ENCODE data around the gene RUBCN.
A peak's percentile ranks its signal among the peaks of the same experiment; 100 is the strongest.
"Not testable (repeated sequence)": the region's sequence is repeated elsewhere in the genome, so short reads cannot be mapped to it uniquely, and the experiment has no call there.

The RUBCN gene

DNA sequence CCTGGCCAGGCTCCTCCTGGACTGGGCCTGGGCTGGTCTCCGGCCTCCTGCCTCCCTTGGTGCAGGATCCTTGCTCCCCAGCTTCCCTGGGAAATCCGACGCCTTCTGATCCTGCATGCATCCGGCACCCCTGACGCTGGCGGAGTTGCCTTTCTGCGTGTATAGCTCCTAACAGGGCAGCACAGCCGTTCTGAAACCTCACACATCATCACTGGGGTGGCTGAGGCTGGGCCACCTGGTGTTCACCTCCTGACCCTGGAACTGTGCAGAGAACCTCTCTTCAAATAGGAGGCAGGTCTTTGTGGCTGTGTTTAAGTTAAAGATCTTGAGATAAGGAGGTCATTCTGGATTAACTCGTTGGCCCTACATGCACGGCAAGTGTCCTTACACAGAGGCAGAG lies 77.6 kb downstream of the RUBCN start:
- not testable (repeated sequence) for DNase-seq (ENCODE audit: low read depth in 2 of 2, low spot score in 1 of 2)

DNA sequence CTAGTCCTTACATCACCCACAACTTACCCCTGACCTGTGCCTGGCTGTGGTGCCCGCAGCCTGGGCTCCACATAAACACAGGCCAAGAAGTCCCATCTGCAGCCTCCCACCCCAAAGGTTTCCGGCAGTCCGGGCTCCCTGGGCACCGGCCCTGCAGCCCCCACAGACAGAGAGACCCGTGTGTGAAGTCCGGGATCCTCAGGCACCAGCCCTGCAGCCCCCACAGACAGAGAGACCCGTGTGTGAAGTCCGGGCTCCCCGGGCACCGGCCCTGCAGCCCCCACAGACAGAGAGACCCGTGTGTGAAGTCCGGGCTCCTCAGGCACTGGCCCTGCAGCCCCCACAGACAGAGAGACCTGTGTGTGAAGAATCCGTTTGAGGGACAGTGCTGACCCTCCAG lies 78.0 kb downstream of the RUBCN start:
- not testable (repeated sequence) for DNase-seq (ENCODE audit: low read depth in 2 of 2, low spot score in 1 of 2)

DNA sequence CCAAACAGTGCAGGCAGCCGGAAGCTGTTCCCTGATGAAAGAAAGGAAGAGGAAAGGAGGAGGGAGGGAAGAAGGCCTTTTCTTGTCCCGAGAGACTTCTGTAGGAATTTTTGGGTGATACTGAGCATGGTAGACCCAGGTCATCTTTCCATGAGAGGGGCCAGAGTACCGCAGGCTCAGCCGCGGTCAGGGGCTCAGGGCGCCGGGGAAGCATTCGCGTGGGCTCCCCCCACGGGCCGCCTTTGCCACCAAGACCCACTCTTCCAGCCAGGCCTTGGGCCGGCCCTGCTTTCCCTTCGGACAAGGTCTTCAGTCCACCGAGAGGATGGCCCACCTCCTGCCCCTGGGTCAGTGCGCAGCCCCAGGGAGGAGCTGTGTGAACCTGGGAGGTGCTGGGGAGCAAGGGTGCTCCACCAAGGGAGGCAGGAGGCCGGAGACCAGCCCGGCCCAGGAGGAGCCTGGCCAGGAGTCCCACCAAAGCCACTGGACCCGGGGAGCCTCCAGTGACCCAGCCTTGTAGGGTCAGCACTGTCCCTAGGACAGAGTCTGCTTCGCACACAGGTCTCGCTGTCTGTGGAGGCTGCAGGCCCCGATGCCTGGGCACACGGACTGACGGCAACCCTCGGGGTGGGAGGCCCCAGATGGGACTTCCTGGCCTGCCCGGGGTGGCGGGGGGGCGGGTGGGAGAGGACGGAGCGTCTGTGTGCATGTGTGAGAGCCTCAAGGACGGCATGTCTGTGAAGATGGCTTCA lies 79.0 kb downstream of the RUBCN start:
- DNase-seq (ENCODE audit: low read depth in 2 of 2, low spot score in 1 of 2), result not testable (repeated sequence)

DNA sequence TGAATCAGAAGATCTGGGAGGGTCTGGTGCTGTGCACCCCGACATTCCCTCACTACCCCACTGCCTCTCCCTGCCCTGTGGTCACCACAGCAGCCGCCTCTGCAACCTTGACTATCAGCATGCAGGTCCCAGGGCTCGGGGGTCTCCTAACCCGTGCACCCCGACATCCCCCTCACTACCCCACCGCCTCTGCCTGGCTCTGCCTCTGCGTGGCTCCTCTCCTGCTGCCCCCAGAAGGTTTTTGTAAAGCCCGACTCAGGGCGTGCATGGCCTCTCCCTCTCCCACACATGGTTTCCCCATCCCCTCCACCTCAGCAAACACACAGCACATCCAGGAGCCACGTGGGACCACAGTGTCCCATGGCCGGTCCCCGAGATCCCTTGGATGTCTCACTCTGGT lies 79.7 kb downstream of the RUBCN start:
- DNase-seq (ENCODE audit: low read depth in 2 of 2, low spot score in 1 of 2), result not testable (repeated sequence)

DNA sequence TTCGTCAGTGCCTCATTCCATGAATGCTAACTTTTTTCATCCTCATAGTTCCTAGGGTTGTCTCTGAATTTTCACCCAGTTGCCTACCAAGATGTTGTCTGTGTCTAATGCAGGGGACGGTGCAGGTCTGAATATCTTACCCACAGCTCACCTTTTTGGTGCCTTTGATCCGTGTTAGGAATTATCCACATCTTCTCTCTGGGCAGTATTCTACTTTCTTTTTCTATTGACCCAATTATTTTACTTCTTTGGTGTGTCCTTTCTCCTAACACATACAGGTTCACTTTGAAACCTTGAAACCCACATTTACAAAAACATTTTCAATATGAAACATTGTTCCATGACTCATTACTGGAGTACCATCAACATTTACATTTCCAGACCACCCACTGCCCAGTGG lies 80.6 kb downstream of the RUBCN start:
- DNase-seq (ENCODE audit: low read depth in 2 of 2, low spot score in 1 of 2), result not testable (repeated sequence)

DNA sequence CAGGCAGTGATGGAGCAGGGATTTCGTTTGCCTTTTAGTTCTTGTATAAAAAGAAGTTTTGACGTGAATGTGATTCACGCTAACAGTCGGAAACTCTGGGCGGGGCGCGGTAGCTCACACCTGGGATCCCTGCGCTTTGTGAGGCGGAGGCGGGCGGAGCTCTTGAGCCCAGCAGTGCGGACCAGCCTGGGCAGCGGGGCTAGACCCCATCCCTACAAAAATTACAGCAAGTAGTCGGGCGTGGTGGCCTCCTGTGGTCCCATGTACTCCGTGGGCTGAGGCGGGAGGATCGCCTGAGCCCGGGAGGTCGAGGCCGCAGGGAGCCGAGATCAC lies 81.7 kb downstream of the RUBCN start:
- DNase-seq (ENCODE audit: low read depth in 2 of 2, low spot score in 1 of 2), result not testable (repeated sequence)

DNA sequence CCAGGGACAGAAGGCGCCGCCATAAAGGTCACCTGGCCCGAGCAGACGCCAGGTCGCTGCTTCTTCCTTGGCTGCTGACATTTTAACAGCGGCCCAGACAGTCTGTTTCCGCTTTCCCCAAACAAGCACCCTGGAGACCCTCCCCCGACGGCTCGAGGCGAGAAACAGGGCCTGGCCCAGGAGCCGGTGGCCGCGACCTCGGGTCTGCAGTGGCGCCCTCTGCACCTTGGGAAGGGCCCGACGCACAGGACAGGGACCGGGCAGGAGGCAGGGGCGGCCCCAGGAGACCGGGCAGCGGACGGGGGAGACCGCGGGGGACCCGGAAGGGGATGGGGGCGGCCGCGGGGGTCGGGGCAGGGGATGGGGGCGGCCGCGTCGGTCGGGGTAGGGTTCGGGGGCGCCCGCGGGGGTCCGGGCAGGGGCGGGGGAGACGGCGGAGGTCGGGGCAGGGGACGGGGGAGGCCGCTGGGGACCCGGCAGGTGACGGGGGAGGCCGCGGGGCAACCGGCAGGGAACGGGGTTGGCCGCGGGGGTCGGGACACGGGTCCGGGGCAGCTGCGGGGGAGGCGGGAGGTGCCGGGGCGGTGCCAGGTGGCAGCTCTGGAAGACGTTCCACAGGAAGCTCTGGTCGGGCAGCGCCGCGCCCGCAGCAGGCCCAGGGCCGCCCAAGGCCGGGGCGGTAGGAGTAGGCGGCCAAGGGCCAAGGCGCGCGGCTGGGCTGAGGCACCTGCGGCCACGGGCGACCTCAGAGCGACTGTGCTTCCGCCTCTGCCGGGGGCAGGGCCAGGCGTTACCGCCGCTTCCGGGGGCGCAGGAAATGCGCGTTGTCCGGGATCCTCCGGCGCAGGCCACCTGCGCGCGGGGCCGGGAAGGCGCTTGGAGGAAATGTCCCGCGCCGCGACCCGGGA lies 82.4 kb downstream of the RUBCN start:
- DNase-seq (ENCODE audit: low read depth in 2 of 2, low spot score in 1 of 2), result not testable (repeated sequence)

DNA sequence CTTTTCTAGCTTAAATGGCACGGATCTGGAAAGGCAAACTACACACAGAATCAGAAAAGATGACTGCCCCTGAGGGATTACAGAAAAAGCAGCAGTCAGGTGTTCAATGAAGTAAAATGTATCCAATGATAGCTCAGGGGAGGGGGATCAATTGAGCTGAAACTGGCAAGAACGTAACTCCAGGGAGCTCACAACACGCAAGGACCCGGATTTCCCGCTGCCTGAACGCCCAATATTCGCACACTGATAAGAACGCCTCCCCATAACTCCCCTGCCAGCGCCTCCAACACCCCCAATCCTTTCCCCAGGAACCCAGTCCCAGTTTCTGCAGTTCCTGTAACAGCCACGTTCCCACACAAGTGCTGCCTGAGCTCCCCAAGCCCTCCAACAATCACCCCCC lies 83.8 kb downstream of the RUBCN start:
- not testable (repeated sequence) for DNase-seq (ENCODE audit: low read depth in 2 of 2, low spot score in 1 of 2)

DNA sequence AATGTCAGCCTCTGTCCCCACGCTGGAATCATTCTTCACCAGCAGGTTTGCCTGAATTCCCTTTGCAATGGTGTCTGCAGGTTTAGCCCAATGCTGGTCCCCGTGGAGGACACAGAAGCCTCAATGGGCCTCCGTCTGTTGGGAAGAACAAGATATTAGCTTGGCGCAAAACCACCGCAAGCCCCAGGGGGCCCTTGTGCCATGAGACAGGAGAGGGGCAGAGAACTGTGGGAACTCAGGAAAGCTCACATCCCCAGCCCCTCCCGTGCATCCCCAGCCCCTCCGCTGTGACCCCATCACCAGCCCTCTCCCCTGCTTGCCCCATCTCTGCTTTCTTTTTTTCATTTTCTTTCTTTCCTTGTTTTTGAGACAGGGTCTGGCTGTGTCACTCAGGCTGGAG lies 89.1 kb downstream of the RUBCN start:
- DNase-seq (ENCODE audit: low read depth in 2 of 2, low spot score in 1 of 2), result not testable (repeated sequence)

DNA sequence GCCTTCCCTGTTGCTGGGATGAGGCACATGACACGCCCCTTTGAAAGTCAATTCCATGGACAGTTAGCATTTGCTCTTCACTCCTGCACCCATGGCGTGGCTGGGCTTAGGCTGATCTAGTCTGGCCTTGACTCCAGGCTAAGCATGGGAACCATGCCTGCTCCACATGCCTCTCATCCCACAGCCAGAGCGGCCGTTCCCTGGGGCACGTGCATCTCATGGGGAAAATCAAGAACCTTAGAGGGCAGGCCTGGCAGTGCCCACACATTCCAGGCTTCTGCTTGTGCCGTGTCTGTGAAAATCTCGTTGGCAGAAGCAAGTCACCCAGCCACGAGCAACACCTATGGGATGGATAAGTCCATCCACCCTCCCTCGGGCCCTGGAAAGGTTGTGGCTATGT lies 89.5 kb downstream of the RUBCN start:
- DNase-seq (ENCODE audit: low read depth in 2 of 2, low spot score in 1 of 2), result not testable (repeated sequence)

DNA sequence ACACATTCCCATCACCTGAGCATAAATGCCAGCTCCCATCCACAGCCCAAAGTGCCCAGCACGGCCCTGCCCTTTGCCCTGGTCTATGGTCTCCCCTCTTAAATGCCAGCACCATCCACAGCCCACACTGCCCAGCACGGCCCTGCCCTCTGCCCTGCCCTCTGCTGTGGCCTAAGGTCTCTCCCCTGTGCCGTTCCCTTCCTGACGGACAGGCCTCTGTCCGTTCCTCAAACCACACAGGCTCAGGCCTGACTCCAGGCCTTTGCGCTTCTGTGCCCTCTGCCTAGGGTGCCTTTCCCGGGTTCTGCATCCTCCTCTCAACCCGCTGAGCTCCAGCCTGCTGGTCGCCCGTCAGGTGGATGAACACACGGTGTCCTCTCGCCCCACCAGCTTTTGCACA lies 90.4 kb downstream of the RUBCN start:
- DNase-seq (ENCODE audit: low read depth in 2 of 2, low spot score in 1 of 2), result not testable (repeated sequence)

DNA sequence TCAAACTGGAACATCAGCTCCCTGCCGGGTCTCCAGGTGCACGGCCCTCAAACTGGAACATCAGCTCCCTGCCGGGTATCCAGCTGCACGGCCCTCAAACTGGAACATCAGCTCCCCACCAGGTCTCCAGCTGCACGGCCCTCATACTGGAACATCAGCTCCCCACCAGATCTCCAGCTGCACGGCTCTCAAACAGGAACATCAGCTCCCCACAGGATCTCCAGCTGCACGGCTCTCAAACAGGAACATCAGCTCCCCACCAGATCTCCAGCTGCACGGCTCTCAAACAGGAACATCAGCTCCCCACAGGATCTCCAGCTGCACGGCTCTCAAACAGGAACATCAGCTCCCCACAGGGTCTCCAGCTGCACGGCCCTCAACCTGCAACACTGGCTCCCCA lies 99.1 kb downstream of the RUBCN start:
- not testable (repeated sequence) for DNase-seq (ENCODE audit: low read depth in 2 of 2, low spot score in 1 of 2)

DNA sequence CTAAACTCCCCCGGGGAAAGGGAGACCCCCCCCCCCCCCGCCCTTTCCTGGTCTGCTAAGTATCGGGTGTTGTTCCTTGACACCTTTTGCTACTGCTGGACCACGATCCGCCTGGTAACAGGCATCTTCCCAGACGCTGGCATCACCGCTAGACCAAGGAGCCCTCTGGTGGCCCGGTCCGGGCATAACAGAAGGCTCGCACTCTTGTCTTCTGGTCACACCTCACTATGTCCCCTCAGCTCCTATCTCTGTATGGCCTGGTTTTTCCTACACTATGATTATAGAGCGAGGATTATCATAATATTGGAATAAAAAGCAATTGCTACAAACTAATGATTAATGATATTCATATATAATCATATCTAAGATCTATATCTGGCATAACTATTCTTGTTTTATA lies 104.7 kb downstream of the RUBCN start:
- DNase-seq (ENCODE audit: low read depth in 2 of 2, low spot score in 1 of 2), result not testable (repeated sequence)

DNA sequence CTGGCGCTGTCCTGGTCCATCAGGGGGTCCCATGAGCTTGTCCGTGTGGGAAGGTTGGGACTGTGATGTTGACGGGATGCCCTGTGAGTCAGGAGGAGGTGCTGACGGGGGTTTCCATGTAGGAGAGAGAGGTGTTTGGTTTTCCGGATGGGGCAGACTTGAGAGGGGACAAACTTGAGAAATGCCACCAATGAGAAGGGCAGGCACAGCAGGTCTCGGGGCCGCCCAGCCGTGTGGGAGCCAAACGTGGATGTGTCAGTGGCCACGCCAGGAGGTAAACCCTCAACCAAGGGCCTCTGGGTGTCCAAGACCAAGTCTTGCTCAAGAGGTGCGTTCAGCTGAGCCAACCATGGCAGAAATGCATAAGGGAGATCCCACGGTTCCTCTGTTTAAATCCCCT lies 105.9 kb downstream of the RUBCN start:
- not testable (repeated sequence) for DNase-seq (ENCODE audit: low read depth in 2 of 2, low spot score in 1 of 2)

DNA sequence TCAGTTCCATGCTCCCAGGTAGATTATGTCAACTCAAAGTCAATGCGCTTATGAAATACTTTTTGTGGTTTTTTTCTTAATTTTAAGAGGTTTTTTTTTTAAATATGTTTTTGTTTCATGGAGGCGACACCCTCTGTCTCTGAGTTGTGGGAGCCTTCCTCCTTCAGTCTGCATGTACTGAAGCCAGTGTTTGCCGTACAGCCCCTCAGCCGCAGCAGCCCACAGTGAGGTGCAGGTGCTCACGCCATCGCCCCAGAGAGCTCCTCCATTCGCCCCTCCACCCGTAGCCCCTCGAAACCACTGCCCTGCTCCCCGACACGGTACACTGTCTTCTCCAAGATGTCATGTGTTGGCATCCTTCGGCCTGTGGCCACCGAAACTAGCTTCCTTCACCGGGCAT lies 107.4 kb downstream of the RUBCN start:
- not testable (repeated sequence) for DNase-seq (ENCODE audit: low read depth in 2 of 2, low spot score in 1 of 2)

DNA sequence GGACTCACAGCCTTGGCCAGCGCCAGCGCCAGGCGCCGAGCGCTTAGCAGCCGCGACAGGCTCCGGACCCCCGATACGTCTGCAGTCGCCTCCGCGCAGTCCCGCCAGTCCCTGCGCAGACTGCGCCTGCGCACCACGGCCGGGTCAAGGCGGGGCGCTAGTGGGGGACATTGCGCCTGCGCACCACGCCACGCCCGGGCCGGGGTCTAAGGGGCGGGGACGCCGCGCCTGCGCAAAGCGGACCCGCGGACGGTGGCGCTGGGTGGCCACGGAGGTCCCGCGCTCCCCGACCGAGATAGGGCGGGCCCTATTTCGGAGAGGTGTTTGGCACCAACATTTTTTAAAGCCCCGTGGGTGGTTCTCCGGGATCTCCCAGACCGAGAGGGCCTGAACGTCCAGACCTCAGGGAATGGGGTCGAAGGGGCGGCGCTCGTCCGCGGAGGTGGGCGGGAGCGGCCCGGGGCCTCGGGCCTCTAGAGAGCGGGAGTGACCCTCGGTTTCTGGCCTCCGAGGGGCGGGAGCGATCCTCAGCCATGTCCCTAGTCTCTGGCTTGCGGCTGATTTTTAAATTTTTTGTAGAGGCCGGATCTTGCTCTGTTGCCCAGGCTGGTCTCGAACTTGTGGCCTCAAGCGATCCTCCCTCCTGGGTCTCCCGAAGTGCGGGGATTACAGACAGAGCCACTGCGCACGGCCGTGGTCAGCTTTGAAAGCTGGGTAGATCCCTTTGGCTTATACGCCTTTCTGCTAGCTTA lies 108.8 kb downstream of the RUBCN start:
- DNase-seq (ENCODE audit: low read depth in 2 of 2, low spot score in 1 of 2), result peak; percentile 75 to 84

DNA sequence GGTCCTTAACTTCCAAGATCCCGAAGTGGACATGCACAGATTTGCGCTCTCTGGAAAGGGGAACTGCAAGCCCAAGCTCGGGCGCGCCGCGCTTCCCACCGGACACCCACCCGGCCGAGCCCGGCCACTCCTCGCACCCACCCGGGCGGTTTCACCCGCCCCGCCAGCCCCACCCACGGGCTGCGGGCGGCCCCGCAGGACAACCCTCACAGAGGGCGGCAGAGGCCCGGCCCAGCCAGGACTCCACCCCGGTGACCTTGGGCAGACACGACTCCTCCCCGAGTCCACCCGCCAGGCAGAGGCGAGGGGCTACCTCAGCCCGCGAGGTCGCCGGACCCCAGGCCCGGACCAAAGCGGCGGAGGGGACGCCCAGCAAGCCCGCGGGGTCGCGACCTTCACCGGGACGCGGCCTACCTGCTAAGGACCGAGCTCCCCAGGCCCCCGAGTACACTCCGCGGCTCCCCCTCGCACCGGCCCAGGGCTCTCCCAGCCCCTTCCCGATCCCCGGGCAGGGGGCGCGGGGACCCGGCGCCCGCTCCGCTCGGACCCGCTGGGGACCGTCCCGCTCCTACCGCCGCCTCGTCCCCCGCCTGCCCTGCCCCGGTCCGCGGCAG lies 109.4 kb downstream of the RUBCN start:
- not testable (repeated sequence) for DNase-seq (ENCODE audit: low read depth in 2 of 2, low spot score in 1 of 2)

DNA sequence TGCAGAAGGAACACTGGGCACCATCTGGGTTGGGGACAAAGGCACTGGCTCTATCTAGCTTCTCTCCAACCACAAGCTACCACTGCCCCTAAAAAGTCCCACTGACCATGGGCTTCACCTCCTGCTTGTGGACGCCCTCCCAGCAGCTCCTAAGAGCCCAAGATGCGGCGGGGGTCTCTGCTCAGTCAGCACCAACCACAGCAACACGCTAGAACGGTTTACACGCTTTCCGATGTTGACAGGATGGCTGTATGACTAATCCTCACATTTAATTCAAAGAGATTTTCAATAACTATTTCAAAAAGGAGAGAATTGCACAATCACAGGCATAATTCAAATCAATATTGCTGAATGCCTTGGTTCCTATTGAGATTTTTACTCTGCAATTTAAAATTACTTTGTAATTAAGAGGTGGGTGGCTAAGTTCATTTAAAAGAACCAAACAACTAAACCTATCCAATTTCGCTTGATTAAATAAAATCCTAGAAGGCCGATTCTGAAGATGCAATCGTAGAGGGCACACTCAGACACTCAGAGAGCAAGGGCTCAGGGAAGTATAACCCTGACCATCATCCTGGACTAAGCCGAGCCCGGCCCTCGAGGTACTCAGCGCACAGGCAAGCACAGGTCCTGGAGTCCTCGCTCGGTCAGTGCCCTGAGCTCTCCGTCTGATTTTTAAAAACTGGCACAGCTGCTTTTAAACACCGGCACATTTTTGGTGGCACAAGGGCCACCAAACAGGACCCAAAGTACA lies 110.1 kb downstream of the RUBCN start:
- not testable (repeated sequence) for DNase-seq (ENCODE audit: low read depth in 2 of 2, low spot score in 1 of 2)

DNA sequence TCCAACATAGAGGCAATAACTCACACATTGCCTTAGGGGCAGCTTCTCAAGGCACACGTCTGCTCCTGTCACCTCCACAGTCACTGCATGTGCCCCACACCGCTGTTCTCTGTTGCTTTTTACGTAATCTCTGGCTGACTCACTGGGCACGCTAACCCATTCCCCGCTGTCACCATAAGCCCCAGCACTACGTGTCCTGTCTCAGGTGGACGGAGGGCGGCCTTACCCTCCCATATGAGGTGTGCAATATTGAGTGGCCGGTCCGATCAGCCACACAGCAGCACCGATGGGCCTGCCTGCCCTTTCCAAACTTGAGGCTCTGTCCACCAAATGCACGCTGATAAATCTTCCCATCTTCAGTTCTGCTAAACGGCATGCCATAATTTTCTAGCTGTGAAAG lies 115.2 kb downstream of the RUBCN start:
- DNase-seq (ENCODE audit: low read depth in 2 of 2, low spot score in 1 of 2), result not testable (repeated sequence)
